HepG2 (cell line): ENCODE measurements around the gene PRKCD. TPM values are rescaled to one million over a fixed set of nuclear protein-coding genes. Genes with fewer than 3 reads are reported as not detected.

Experiments used
- ARHGAP35 ChIP-seq: sonication (generic); formaldehyde crosslinking; IDR thresholded peaks from 2 replicates; pipeline ENCODE4 v1.9.0; 2022; ENCODE audit warnings: mild to moderate bottlenecking, inconsistent platforms, moderate library complexity, missing genetic modification reagents, borderline replicate concordance
- ATM ChIP-seq: fragments of 450-650 bp; IDR thresholded peaks from 2 replicates; pipeline ENCODE4 v1.7.1; 2017; ENCODE audit warnings: mild to moderate bottlenecking, borderline replicate concordance
- CHCHD3 ChIP-seq: sonication (generic); formaldehyde crosslinking; IDR thresholded peaks from 2 replicates; pipeline ENCODE4 v1.8.0; 2022; ENCODE audit warnings: mild to moderate bottlenecking, missing genetic modification reagents, moderate library complexity
- EHMT2 ChIP-seq: fragments of 200-600 bp; sonication (generic); IDR thresholded peaks from 2 replicates; pipeline ENCODE4 v1.7.0; 2017; ENCODE audit warnings: antibody characterized with exemption, low read depth, low read length, borderline replicate concordance
- GZF1 ChIP-seq: sonication (generic); formaldehyde crosslinking; IDR thresholded peaks from 2 replicates; pipeline ENCODE4 v1.5.1; 2020; ENCODE audit warnings: mild to moderate bottlenecking, missing genetic modification reagents
- HHEX ChIP-seq: IDR thresholded peaks from 2 replicates; pipeline ENCODE4 v1.6.1; 2016; ENCODE audit warnings: control low read depth
- KDM2A ChIP-seq: sonication (generic); formaldehyde crosslinking; IDR thresholded peaks from 2 replicates; pipeline ENCODE4 v1.4.0; 2020; ENCODE audit warnings: low read depth, missing genetic modification reagents, borderline replicate concordance
- NFAT5 ChIP-seq: sonication (generic); formaldehyde crosslinking; IDR thresholded peaks from 2 replicates; pipeline ENCODE4 v1.4.0; 2020; ENCODE audit warnings: missing genetic modification reagents
- NR2F1 ChIP-seq, 2 experiments: fragments of 450-650 bp in 1 of 2; formaldehyde crosslinking in 1 of 2; IDR thresholded peaks; 2 replicates each; pipeline versions ENCODE4 v1.5.0 to v1.6.1; 2016 to 2020; ENCODE audit warnings: mild to moderate bottlenecking in 1 of 2, missing compliant biosample characterization in 1 of 2, missing genetic modification reagents in 1 of 2, moderate library complexity in 1 of 2
- NRL ChIP-seq: sonication (generic); formaldehyde crosslinking; IDR thresholded peaks from 2 replicates; pipeline ENCODE4 v1.5.0; 2020; ENCODE audit warnings: missing genetic modification reagents, mild to moderate bottlenecking, moderate library complexity, borderline replicate concordance
- YEATS4 ChIP-seq: sonication (generic); formaldehyde crosslinking; IDR thresholded peaks from 2 replicates; pipeline ENCODE4 v1.4.0; 2020; ENCODE audit warnings: missing genetic modification reagents, borderline replicate concordance
- ZC3H13 ChIP-seq: sonication (generic); formaldehyde crosslinking; IDR thresholded peaks from 2 replicates; pipeline ENCODE4 v1.8.1; 2023; ENCODE audit warnings: mild to moderate bottlenecking, missing genetic modification reagents, moderate library complexity
- ZFP36 ChIP-seq: fragments of 150-350 bp; IDR thresholded peaks from 2 replicates; pipeline ENCODE4 v1.6.1; 2018; ENCODE audit warnings: borderline replicate concordance, low read length, low read depth; ENCODE audit not compliant: partially characterized antibody
- ZNF33A ChIP-seq: sonication (generic); formaldehyde crosslinking; IDR thresholded peaks from 2 replicates; pipeline ENCODE4 v1.5.1; 2020; ENCODE audit warnings: missing genetic modification reagents, mild to moderate bottlenecking, moderate library complexity, borderline replicate concordance
- ZNF513 ChIP-seq: sonication (generic); formaldehyde crosslinking; conservative IDR thresholded peaks from 2 replicates; pipeline ENCODE4 v1.5.0; 2020; ENCODE audit warnings: missing genetic modification reagents
- ZNF567 ChIP-seq: sonication (generic); formaldehyde crosslinking; IDR thresholded peaks from 2 replicates; pipeline ENCODE4 v1.8.1; 2023; ENCODE audit warnings: mild to moderate bottlenecking, missing genetic modification reagents, borderline replicate concordance
- ZNF703 ChIP-seq: sonication (generic); formaldehyde crosslinking; IDR thresholded peaks from 2 replicates; pipeline ENCODE4 v1.5.1; 2020; ENCODE audit warnings: missing genetic modification reagents, mild to moderate bottlenecking, moderate library complexity, borderline replicate concordance
- ZNF720 ChIP-seq: sonication (generic); formaldehyde crosslinking; IDR thresholded peaks from 2 replicates; pipeline ENCODE4 v1.4.0; 2020; ENCODE audit warnings: missing genetic modification reagents
- ZNF772 ChIP-seq: sonication (generic); formaldehyde crosslinking; IDR thresholded peaks from 2 replicates; pipeline ENCODE4 v1.5.0; 2020; ENCODE audit warnings: mild to moderate bottlenecking, missing genetic modification reagents
- ZNF788 ChIP-seq: sonication (generic); formaldehyde crosslinking; IDR thresholded peaks from 2 replicates; pipeline ENCODE4 v1.5.0; 2020; ENCODE audit warnings: mild to moderate bottlenecking, missing genetic modification reagents, borderline replicate concordance
- ZSCAN22 ChIP-seq: sonication (generic); formaldehyde crosslinking; IDR thresholded peaks from 2 replicates; pipeline ENCODE4 v1.4.0; 2020; ENCODE audit warnings: mild to moderate bottlenecking, missing genetic modification reagents
- ZSCAN30 ChIP-seq: sonication (generic); formaldehyde crosslinking; IDR thresholded peaks from 2 replicates; pipeline ENCODE4 v1.5.0; 2020; ENCODE audit warnings: mild to moderate bottlenecking, missing genetic modification reagents
- polyA plus RNA-seq, 8 experiments: library from polyadenylated mRNA; depleted of rRNA in 3 of 8; stranded (reverse) in 7 of 8; unstranded in 1 of 8; fragments of >200 nt; fragmentation: Illumina TruSeq in 4 of 8; extraction: Trizol in 4 of 8; gene quantifications; 2 replicates each; pipeline versions ENCODE4 v1.2.1 to v1.2.3, GENCODE V29; 2011 to 2016; ENCODE audit warnings: low read depth in 4 of 8, missing spikeins in 1 of 8, mixed read lengths in 1 of 8; ENCODE audit not compliant: insufficient read depth in 1 of 8
- total RNA-seq, 5 experiments: library from RNA; depleted of rRNA; stranded (reverse); fragments of >200 nt; fragmentation: Illumina TruSeq; extraction: Trizol; gene quantifications; 2 replicates each; pipeline ENCODE4 v1.2.3, GENCODE V29; 2016; ENCODE audit warnings: low read depth in 1 of 5

The PRKCD gene
- total and polyA plus RNA-seq, 2 of the 13 experiments (the other 11 are each of a cell fraction or from before 2014, with no cell fraction given), result 1.6 to 40.7 TPM

- no peak for TF ChIP-seq ZC3H13 (CRISPR knock-in tag)
- TF ChIP-seq ZSCAN30 (CRISPR knock-in tag), result no peak
- TF ChIP-seq NFAT5 (CRISPR knock-in tag), result no peak
- TF ChIP-seq ZNF567, result 0 out of 2 replicates have a peak, but pooled peaks have one; percentile 24
- TF ChIP-seq ZFP36, result no peak
- peak; percentile 74; the same call in 1 of the 2 replicates for TF ChIP-seq ZNF772 (CRISPR knock-in tag)
- TF ChIP-seq NR2F1 (CRISPR knock-in tag; IDR thresholded peaks at IDR 0.05), result no peak
- TF ChIP-seq CHCHD3 (CRISPR knock-in tag), result no peak
- no peak for TF ChIP-seq NRL (CRISPR knock-in tag)
- no peak for TF ChIP-seq HHEX
- no peak for TF ChIP-seq GZF1 (CRISPR knock-in tag)
- TF ChIP-seq ZNF788 (CRISPR knock-in tag), result 0 out of 2 replicates have a peak, but pooled peaks have one; percentile 35
- TF ChIP-seq YEATS4 (CRISPR knock-in tag), result no peak
- no peak for TF ChIP-seq ZNF720 (CRISPR knock-in tag)
- no peak for TF ChIP-seq ZNF703 (CRISPR knock-in tag)
- peak; percentile 83 for TF ChIP-seq KDM2A (CRISPR knock-in tag)
- no peak for TF ChIP-seq ZNF33A (CRISPR knock-in tag)
- TF ChIP-seq EHMT2, result no peak
- no peak for TF ChIP-seq ZSCAN22 (CRISPR knock-in tag)
- no peak for TF ChIP-seq ATM
- TF ChIP-seq ARHGAP35 (CRISPR knock-in tag), result no peak
- no peak for TF ChIP-seq ZNF513
Observed at GRCh38 chr3:53195602-53196574, 34.9 kb downstream of the PRKCD start (continued).
